Measurements from ENCODE around the gene TTC9C.

- no peak for TF ChIP-seq CTCF (conservative IDR thresholded peaks at IDR 0.05; ENCODE audit: low read depth, low read length)
- no peak for TF ChIP-seq EZH2 (IDR thresholded peaks at IDR 0.05; ENCODE audit: borderline replicate concordance, low read depth, low read length, poor library complexity, severe bottlenecking)
These were observed 42.5 kb downstream of the TTC9C start for GRCh38 chr11:62770778-62771143.

Data from A673 (cell line).